Measurements from ENCODE around the gene MYL10.

GRCh38 chr7:101651112-101651511, 22.0 kb upstream of the MYL10 start:
- TF ChIP-seq CTCF (conservative IDR thresholded peaks at IDR 0.05; ENCODE audit: low read depth in 2 of 2) = no peak
- no peak for TF ChIP-seq EZH2 (IDR thresholded peaks at IDR 0.05; ENCODE audit: low read depth, unreplicated experiment)
- TF ChIP-seq EZH2phosphoT487 (IDR thresholded peaks at IDR 0.05; ENCODE audit: unreplicated experiment) = no peak
- no peak for TF ChIP-seq ZNF462 (CRISPR knock-in tag; IDR thresholded peaks at IDR 0.05)
- no peak for TF ChIP-seq POLR2AphosphoS5 (IDR thresholded peaks at IDR 0.05; ENCODE audit: low read depth)
- TF ChIP-seq ZNF114 (CRISPR knock-in tag; IDR thresholded peaks at IDR 0.05) = no peak
- TF ChIP-seq, protein P1, sequence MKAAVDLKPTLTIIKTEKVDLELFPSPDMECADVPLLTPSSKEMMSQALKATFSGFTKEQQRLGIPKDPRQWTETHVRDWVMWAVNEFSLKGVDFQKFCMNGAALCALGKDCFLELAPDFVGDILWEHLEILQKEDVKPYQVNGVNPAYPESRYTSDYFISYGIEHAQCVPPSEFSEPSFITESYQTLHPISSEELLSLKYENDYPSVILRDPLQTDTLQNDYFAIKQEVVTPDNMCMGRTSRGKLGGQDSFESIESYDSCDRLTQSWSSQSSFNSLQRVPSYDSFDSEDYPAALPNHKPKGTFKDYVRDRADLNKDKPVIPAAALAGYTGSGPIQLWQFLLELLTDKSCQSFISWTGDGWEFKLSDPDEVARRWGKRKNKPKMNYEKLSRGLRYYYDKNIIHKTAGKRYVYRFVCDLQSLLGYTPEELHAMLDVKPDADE (IDR thresholded peaks at IDR 0.05) = no peak
- TF ChIP-seq REST (IDR thresholded peaks at IDR 0.05; ENCODE audit: unreplicated experiment) = no peak

All from GM23338 (cell line).